ENCODE measurements around the gene NUMB.
A peak's percentile ranks its signal among the peaks of the same experiment; 100 is the strongest.

NUMB gene

DNA sequence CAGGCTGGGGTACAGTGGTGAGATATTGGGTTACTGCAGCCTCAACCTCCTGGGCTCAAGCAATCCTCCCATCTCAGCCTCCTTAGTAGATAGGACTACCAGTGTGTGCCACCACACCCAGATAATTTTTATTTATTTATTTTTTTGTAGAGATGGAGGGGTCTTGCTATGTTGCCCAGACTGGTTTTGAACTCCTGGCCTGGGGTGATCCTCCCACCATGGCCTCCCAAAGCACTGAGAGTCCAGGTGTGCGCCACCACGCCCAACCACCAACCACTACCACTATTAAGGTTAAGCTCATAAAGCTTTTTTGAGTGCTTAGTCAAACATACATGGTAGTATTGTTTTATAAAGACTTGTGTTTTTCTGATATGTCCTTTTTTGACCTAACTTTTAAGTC, 36.2 kb upstream of the NUMB start:
- Histone ChIP-seq H3K79me2 (ENCODE audit: control insufficient read depth, insufficient read depth, low read length, poor library complexity) (peaks cover 9% of the 10 kb centered on the region), H3K18ac (ENCODE audit: low read length) (no peak overlapping the region), H3K79me1 (ENCODE audit: low read length) (peaks cover 6% of the 10 kb centered on the region), H3K23ac (ENCODE audit: low read length) (no peak overlapping the region), H3K9ac (ENCODE audit: low read length) (no peak overlapping the region), H2BK120ac (ENCODE audit: insufficient read depth, low read length, poor library complexity) (no peak overlapping the region), H3K4me3 (ENCODE audit: low read depth, low read length) (no peak overlapping the region), H2AK5ac (ENCODE audit: low read length) (no peak overlapping the region), H3K4ac (ENCODE audit: low read depth, low read length) (no peak overlapping the region), H3K36me3 (ENCODE audit: control insufficient read depth in 1 of 2, insufficient read depth in 2 of 2, low read length in 2 of 2) (no peaks in the 10 kb centered on the region), H2BK12ac (ENCODE audit: low read length) (no peak overlapping the region), H2BK5ac (ENCODE audit: low read depth, low read length, poor library complexity) (no peak overlapping the region), H4K8ac (ENCODE audit: low read depth, low read length) (no peak overlapping the region), H4K91ac (ENCODE audit: low read depth, low read length) (no peak overlapping the region), H4K12ac (ENCODE audit: low read depth, low read length) (no peak overlapping the region), H3K27ac (ENCODE audit: low read depth, low read length) (no peak overlapping the region), H2AFZ (ENCODE audit: insufficient read depth, low read length, poor library complexity) (no peak overlapping the region), H3K4me1 (ENCODE audit: control insufficient read depth in 1 of 2, insufficient read depth in 2 of 2, low read length in 2 of 2) (peaks cover 10 to 20% of the 10 kb centered on the region in 2 experiments), H3K9me3 (ENCODE audit: insufficient read depth, low read depth, low read length) (peaks cover 1% of the 10 kb centered on the region), H3K14ac (ENCODE audit: low read length) (no peak overlapping the region), H3K27me3 (ENCODE audit: insufficient read depth, low read length) (no peaks in the 10 kb centered on the region), H3K4me2 (ENCODE audit: low read length) (no peak overlapping the region)
- no CpG with 5 or more reads among the region's 2 CpGs for WGBS (ENCODE audit: extremely low coverage, insufficient coverage, insufficient read length)
- no peak for DNase-seq

DNA sequence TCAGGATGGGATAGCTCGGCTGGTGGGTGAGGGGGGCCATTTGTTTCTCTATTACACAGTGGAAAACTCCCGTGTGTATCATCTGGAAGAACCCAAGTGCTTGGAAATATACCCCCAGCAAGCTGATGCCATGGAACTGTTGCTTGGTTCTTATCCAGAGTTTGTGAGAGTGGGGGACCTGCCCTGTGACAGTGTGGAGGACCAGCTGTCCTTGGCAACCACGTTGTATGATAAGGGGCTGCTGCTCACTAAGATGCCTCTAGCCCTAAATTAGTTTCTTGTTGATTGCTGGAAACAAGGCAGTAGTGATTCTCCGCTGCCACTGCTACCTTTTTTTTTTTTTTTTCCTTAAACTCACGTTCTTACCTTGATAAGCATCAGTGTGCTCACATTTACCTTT, 34.3 kb upstream of the NUMB start:
- H4K8ac ChIP-seq (ENCODE audit: low read depth, low read length), result no peak overlapping the region
- H3K4ac ChIP-seq (ENCODE audit: low read depth, low read length), result peak overlapping the region; percentile 49
- peaks cover 9% of the 10 kb centered on the region for H3K79me2 ChIP-seq (ENCODE audit: control insufficient read depth, insufficient read depth, low read length, poor library complexity)
- H2BK12ac ChIP-seq (ENCODE audit: low read length), result no peak overlapping the region
- no CpG with 5 or more reads among the region's 5 CpGs for WGBS (ENCODE audit: extremely low coverage, insufficient coverage, insufficient read length)
- no peaks in the 10 kb centered on the region for H3K27me3 ChIP-seq (ENCODE audit: insufficient read depth, low read length)
- no peak overlapping the region for H3K14ac ChIP-seq (ENCODE audit: low read length)
- H2AFZ ChIP-seq (ENCODE audit: insufficient read depth, low read length, poor library complexity), result no peak overlapping the region
- H3K23ac ChIP-seq (ENCODE audit: low read length), result no peak overlapping the region
- peaks cover 1% of the 10 kb centered on the region for H3K9me3 ChIP-seq (ENCODE audit: insufficient read depth, low read depth, low read length)
- no peak overlapping the region for H3K27ac ChIP-seq (ENCODE audit: low read depth, low read length)
- peaks cover 10 to 20% of the 10 kb centered on the region in 2 experiments for H3K4me1 ChIP-seq (ENCODE audit: control insufficient read depth in 1 of 2, insufficient read depth in 2 of 2, low read length in 2 of 2)
- H3K36me3 ChIP-seq (ENCODE audit: control insufficient read depth in 1 of 2, insufficient read depth in 2 of 2, low read length in 2 of 2), result no peaks in the 10 kb centered on the region
- DNase-seq, result no peak
- no peak overlapping the region for H3K4me2 ChIP-seq (ENCODE audit: low read length)
- no peak overlapping the region for H2AK5ac ChIP-seq (ENCODE audit: low read length)
- no peak overlapping the region for H3K4me3 ChIP-seq (ENCODE audit: low read depth, low read length)
- peaks cover 6% of the 10 kb centered on the region for H3K79me1 ChIP-seq (ENCODE audit: low read length)
- no peak overlapping the region for H4K12ac ChIP-seq (ENCODE audit: low read depth, low read length)
- H4K91ac ChIP-seq (ENCODE audit: low read depth, low read length), result no peak overlapping the region
- no peak overlapping the region for H3K9ac ChIP-seq (ENCODE audit: low read length)
- H3K18ac ChIP-seq (ENCODE audit: low read length), result no peak overlapping the region
- H2BK5ac ChIP-seq (ENCODE audit: low read depth, low read length, poor library complexity), result no peak overlapping the region
- no peak overlapping the region for H2BK120ac ChIP-seq (ENCODE audit: insufficient read depth, low read length, poor library complexity)

DNA sequence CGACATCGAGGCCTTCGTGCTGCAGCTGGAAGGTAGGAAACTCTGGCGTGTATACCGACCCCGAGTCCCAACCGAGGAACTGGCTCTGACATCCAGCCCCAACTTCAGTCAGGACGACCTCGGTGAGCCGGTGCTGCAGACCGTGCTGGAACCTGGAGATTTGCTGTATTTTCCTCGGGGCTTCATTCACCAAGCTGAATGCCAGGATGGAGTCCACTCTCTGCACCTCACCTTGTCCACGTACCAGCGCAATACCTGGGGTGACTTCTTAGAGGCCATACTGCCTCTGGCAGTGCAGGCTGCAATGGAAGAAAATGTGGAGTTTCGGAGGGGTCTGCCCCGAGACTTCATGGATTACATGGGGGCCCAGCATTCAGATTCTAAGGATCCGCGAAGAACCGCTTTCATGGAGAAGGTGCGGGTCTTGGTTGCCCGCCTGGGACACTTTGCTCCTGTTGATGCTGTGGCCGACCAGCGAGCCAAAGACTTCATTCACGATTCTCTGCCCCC, 33.8 kb upstream of the NUMB start:
- peak overlapping the region; percentile 100 for H3K4me2 ChIP-seq (ENCODE audit: low read length)
- no peak for DNase-seq
- peaks cover 9% of the 10 kb centered on the region for H3K79me2 ChIP-seq (ENCODE audit: control insufficient read depth, insufficient read depth, low read length, poor library complexity)
- no peak overlapping the region for H4K91ac ChIP-seq (ENCODE audit: low read depth, low read length)
- peaks cover 1% of the 10 kb centered on the region for H3K9me3 ChIP-seq (ENCODE audit: insufficient read depth, low read depth, low read length)
- H3K18ac ChIP-seq (ENCODE audit: low read length), result no peak overlapping the region
- WGBS (ENCODE audit: extremely low coverage, insufficient coverage, insufficient read length), result no CpG with 5 or more reads among the region's 24 CpGs
- no peaks in the 10 kb centered on the region for H3K27me3 ChIP-seq (ENCODE audit: insufficient read depth, low read length)
- H3K14ac ChIP-seq (ENCODE audit: low read length), result no peak overlapping the region
- peaks cover 10 to 20% of the 10 kb centered on the region in 2 experiments for H3K4me1 ChIP-seq (ENCODE audit: control insufficient read depth in 1 of 2, insufficient read depth in 2 of 2, low read length in 2 of 2)
- H3K79me1 ChIP-seq (ENCODE audit: low read length), result peaks cover 6% of the 10 kb centered on the region
- H2AFZ ChIP-seq (ENCODE audit: insufficient read depth, low read length, poor library complexity), result no peak overlapping the region
- no peak overlapping the region for H2BK12ac ChIP-seq (ENCODE audit: low read length)
- H4K12ac ChIP-seq (ENCODE audit: low read depth, low read length), result no peak overlapping the region
- H3K4ac ChIP-seq (ENCODE audit: low read depth, low read length), result no peak overlapping the region
- H3K36me3 ChIP-seq (ENCODE audit: control insufficient read depth in 1 of 2, insufficient read depth in 2 of 2, low read length in 2 of 2), result no peaks in the 10 kb centered on the region
- peak overlapping the region; percentile 10 for H3K9ac ChIP-seq (ENCODE audit: low read length)
- H3K4me3 ChIP-seq (ENCODE audit: low read depth, low read length), result peak overlapping the region; percentile 92
- no peak overlapping the region for H3K23ac ChIP-seq (ENCODE audit: low read length)
- H3K27ac ChIP-seq (ENCODE audit: low read depth, low read length), result no peak overlapping the region
- no peak overlapping the region for H2BK120ac ChIP-seq (ENCODE audit: insufficient read depth, low read length, poor library complexity)
- no peak overlapping the region for H2AK5ac ChIP-seq (ENCODE audit: low read length)
- H2BK5ac ChIP-seq (ENCODE audit: low read depth, low read length, poor library complexity), result no peak overlapping the region
- H4K8ac ChIP-seq (ENCODE audit: low read depth, low read length), result no peak overlapping the region

DNA sequence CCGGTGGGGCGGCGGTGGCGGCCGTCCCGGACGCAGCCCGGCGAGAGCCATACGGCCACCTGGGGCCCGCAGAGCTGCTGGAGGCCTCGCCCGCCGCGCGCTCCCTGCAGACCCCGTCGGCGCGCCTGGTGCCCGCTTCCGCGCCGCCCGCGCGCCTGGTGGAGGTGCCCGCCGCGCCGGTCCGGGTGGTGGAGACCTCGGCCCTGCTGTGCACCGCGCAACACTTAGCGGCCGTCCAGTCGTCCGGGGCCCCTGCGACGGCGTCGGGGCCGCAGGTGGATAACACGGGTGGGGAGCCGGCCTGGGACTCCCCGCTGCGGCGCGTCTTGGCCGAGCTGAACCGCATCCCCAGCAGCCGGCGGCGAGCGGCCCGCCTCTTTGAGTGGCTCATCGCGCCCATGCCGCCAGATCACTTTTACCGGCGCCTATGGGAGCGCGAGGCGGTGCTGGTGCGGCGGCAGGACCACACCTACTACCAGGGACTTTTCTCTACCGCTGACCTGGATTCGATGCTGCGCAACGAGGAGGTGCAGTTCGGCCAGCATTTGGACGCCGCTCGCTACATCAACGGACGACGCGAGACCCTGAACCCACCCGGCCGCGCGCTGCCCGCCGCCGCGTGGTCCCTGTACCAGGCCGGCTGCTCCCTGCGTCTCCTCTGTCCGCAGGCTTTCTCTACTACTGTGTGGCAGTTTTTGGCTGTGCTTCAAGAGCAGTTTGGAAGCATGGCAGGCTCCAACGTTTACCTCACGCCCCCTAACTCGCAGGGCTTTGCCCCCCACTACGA, 33.1 kb upstream of the NUMB start:
- no CpG with 5 or more reads among the region's 94 CpGs for WGBS (ENCODE audit: extremely low coverage, insufficient coverage, insufficient read length)
- Histone ChIP-seq H3K9me3 (ENCODE audit: insufficient read depth, low read depth, low read length) (peaks cover 1% of the 10 kb centered on the region), H3K4me2 (ENCODE audit: low read length) (peak overlapping the region; percentile 100), H3K27me3 (ENCODE audit: insufficient read depth, low read length) (no peaks in the 10 kb centered on the region), H3K36me3 (ENCODE audit: control insufficient read depth in 1 of 2, insufficient read depth in 2 of 2, low read length in 2 of 2) (no peaks in the 10 kb centered on the region), H3K18ac (ENCODE audit: low read length) (peak overlapping the region; percentile 83), H3K79me2 (ENCODE audit: control insufficient read depth, insufficient read depth, low read length, poor library complexity) (peaks cover 9% of the 10 kb centered on the region), H3K14ac (ENCODE audit: low read length) (peak overlapping the region; percentile 88), H2BK12ac (ENCODE audit: low read length) (no peak overlapping the region), H3K23ac (ENCODE audit: low read length) (no peak overlapping the region), H3K4ac (ENCODE audit: low read depth, low read length) (peak overlapping the region; percentile 57), H4K8ac (ENCODE audit: low read depth, low read length) (peak overlapping the region; percentile 92), H4K91ac (ENCODE audit: low read depth, low read length) (peak overlapping the region; percentile 56), H3K9ac (ENCODE audit: low read length) (peak overlapping the region; percentile 96), H3K79me1 (ENCODE audit: low read length) (peaks cover 6% of the 10 kb centered on the region), H2AK5ac (ENCODE audit: low read length) (no peak overlapping the region), H3K4me3 (ENCODE audit: low read depth, low read length) (peak overlapping the region; percentile 92), H2AFZ (ENCODE audit: insufficient read depth, low read length, poor library complexity) (peak overlapping the region; percentile 80), H3K27ac (ENCODE audit: low read depth, low read length) (peak overlapping the region; percentile 66), H2BK5ac (ENCODE audit: low read depth, low read length, poor library complexity) (no peak overlapping the region), H3K4me1 (ENCODE audit: control insufficient read depth in 1 of 2, insufficient read depth in 2 of 2, low read length in 2 of 2) (peaks cover 10 to 20% of the 10 kb centered on the region in 2 experiments), H2BK120ac (ENCODE audit: insufficient read depth, low read length, poor library complexity) (peak overlapping the region; percentile 60), H4K12ac (ENCODE audit: low read depth, low read length) (peak overlapping the region; percentile 86)
- peak; percentile 68 to 79 for DNase-seq
